GM06990 (cell line): Measurements from ENCODE around the gene NCDN.

Experiments
- DNase-seq: peaks from one replicate; pipeline ENCODE4 v3.0.0-alpha.2; 2011; ENCODE audit not compliant: insufficient read length; ENCODE audit errors: extremely low read depth
- H3K27me3 ChIP-seq: replicated peaks from 2 replicates; pipeline ENCODE4 v1.6.0; 2011; ENCODE audit warnings: low read length; ENCODE audit not compliant: control insufficient read depth, insufficient read depth
- H3K36me3 ChIP-seq: 2 replicates; pipeline ENCODE4 v1.5.1; 2011; ENCODE audit warnings: low read length; ENCODE audit not compliant: control insufficient read depth, insufficient read depth
- H3K4me3 ChIP-seq: replicated peaks from 2 replicates; pipeline ENCODE4 v1.5.1; 2011; ENCODE audit warnings: low read depth, mild to moderate bottlenecking, control low read depth, low read length
- CTCF ChIP-seq: IDR thresholded peaks from 2 replicates; pipeline ENCODE4 v1.5.1; 2011; ENCODE audit warnings: low read length, control low read depth, mild to moderate bottlenecking, inconsistent platforms; ENCODE audit not compliant: insufficient read depth, poor library complexity, severe bottlenecking

NCDN gene

GRCh38 chr1:35561972-35562680, 4.5 kb downstream of the NCDN start:
- H3K27me3 ChIP-seq = no peaks in the 10 kb centered on the region
- no peak for DNase-seq
- no peak for TF ChIP-seq CTCF

GRCh38 chr1:35563166-35563565, 5.6 kb downstream of the NCDN start:
- no peak for DNase-seq
- H3K4me3 ChIP-seq = no peak overlapping the region
- TF ChIP-seq CTCF = no peak
- peaks cover 35% of the 10 kb centered on the region for H3K36me3 ChIP-seq
- H3K27me3 ChIP-seq = no peaks in the 10 kb centered on the region

More at GRCh38 chr1:35561972-35562680, 4.5 kb downstream of the NCDN start:
- Histone ChIP-seq H3K4me3 (no peak overlapping the region), H3K36me3 (peaks cover 35% of the 10 kb centered on the region)

GRCh38 chr1:35564037-35564883, 6.7 kb downstream of the NCDN start:
- Histone ChIP-seq H3K4me3 (no peak overlapping the region), H3K27me3 (no peaks in the 10 kb centered on the region), H3K36me3 (peaks cover 35% of the 10 kb centered on the region)
- no peak for DNase-seq
- TF ChIP-seq CTCF = peak; percentile 85

GRCh38 chr1:35564884-35565741, 7.5 kb downstream of the NCDN start:
- Histone ChIP-seq H3K36me3 (peaks cover 35% of the 10 kb centered on the region), H3K4me3 (no peak overlapping the region), H3K27me3 (no peaks in the 10 kb centered on the region)
- no peak for DNase-seq
- TF ChIP-seq CTCF = no peak

- peaks cover 35% of the 10 kb centered on the region for H3K36me3 ChIP-seq
- no peak overlapping the region for H3K4me3 ChIP-seq
- DNase-seq = no peak
- H3K27me3 ChIP-seq = no peaks in the 10 kb centered on the region
- no peak for TF ChIP-seq CTCF
Observed at GRCh38 chr1:35565742-35566133, 8.1 kb downstream of the NCDN start.
